ENCODE data around the gene PRDM10. TPM values are rescaled to one million over a fixed set of nuclear protein-coding genes. Genes with fewer than 3 reads are reported as not detected.

PRDM10 gene
- total and polyA plus RNA-seq, 10 of the 15 experiments (the other 5 are each of a cell fraction or from before 2014, with no cell fraction given), result 0.93 to 6.2 (median 4.1) TPM

- Histone ChIP-seq H3K4me3 (no peak overlapping the region), H3K36me3 (ENCODE audit: control insufficient read depth in 2 of 2, insufficient read depth in 2 of 2, low read length in 1 of 2) (no peaks in the 10 kb centered on the region; a peak in 2 of 4 replicates), H3K27me3 (replicated peaks in 1 of 2; ENCODE audit: control insufficient read depth in 2 of 2, insufficient read depth in 2 of 2, low read length in 1 of 2) (no peaks in the 10 kb centered on the region), H2AFZ (ENCODE audit: control insufficient read depth, low read depth, low read length) (no peak overlapping the region), H3K27ac (ENCODE audit: control insufficient read depth, insufficient read depth) (no peak overlapping the region), H3K9ac (ENCODE audit: control insufficient read depth, insufficient read depth, low read length) (no peak overlapping the region), H4K20me1 (ENCODE audit: control insufficient read depth, insufficient read depth) (no peaks in the 10 kb centered on the region), H3K9me3 (replicated peaks; ENCODE audit: control insufficient read depth, insufficient read depth, low read length) (no peaks in the 10 kb centered on the region), H3K4me1 (ENCODE audit: control insufficient read depth, insufficient read depth, low read length) (no peaks in the 10 kb centered on the region), H3K4me2 (ENCODE audit: control insufficient read depth, insufficient read depth) (no peak overlapping the region), H3K79me2 (ENCODE audit: control insufficient read depth, insufficient read depth, low read length) (no peaks in the 10 kb centered on the region)
- no peak for TF ChIP-seq KLF5 (IDR thresholded peaks at IDR 0.05; ENCODE audit: partially characterized antibody)
- TF ChIP-seq PML (IDR thresholded peaks at IDR 0.05; ENCODE audit: low read length), result no peak
- TF ChIP-seq BRCA1 (IDR thresholded peaks at IDR 0.05; ENCODE audit: low read depth, low read length), result no peak
- TF ChIP-seq REST (IDR thresholded peaks at IDR 0.05; ENCODE audit: low read depth, low read length), result no peak
- no peak for TF ChIP-seq HDAC2 (IDR thresholded peaks at IDR 0.05)
- TF ChIP-seq SMAD1 (IDR thresholded peaks at IDR 0.05; ENCODE audit: low read depth, partially characterized antibody), result no peak
- TF ChIP-seq ZNF384 (IDR thresholded peaks at IDR 0.05; ENCODE audit: borderline replicate concordance, low read depth, low read length), result no peak
- TF ChIP-seq E2F4 (IDR thresholded peaks at IDR 0.05; ENCODE audit: low read depth, low read length), result no peak
- no peak for TF ChIP-seq NFYB (IDR thresholded peaks at IDR 0.05; ENCODE audit: insufficient read depth, low read depth, low read length)
- in situ Hi-C loops (cut with MboI) (no loop called here), intact Hi-C loops (cut with micrococcal nuclease; ENCODE audit: unreplicated experiment) (no loop called here)
- DNase-seq (ENCODE audit: low read depth, low spot score) (no peak), ATAC-seq (no peak), FAIRE-seq (no peak)
- ChIA-PET POLR2A (interaction anchor here (1.5 kb wide), 1 partner anchor 9 kb away, joined by 3 read pairs; no protein-coding TSS in a partner anchor), SMC1A (ENCODE audit: uncharacterized antibody, unreplicated experiment) (interaction anchor here (1.1 to 1.2 kb wide), 3 partner anchors 31 to 202 kb away, joined by 3 to 10 read pairs (median 3); no protein-coding TSS in a partner anchor), RAD21 (ENCODE audit: unreplicated experiment) (interaction anchor here (10.8 kb wide), 1 partner anchor 201 kb away, joined by 209 read pairs; no protein-coding TSS in a partner anchor), CTCF (interaction anchor here (0.9 to 14.3 kb wide), 4 partner anchors 10 to 230 kb away, joined by 3 to 400 read pairs (median 4); no protein-coding TSS in a partner anchor)
- 88% methylated on average over 6 of the region's 6 CpGs for WGBS (ENCODE audit: insufficient coverage, insufficient replicate concordance, low lambda C conversion rate, missing lambda C conversion rate)
- no TSS peak for BruUV-seq (replicated peaks)
Measured at GRCh38 chr11:129930296-129930695, 72.3 kb downstream of the PRDM10 start.

All from GM12878 (cell line).